MM.1S (cell line): ENCODE data around the gene TMEM198.

Source experiments
- DNase-seq: peaks from one replicate; pipeline ENCODE4 v3.0.0-alpha.2; 2015
- H2AFZ ChIP-seq: fragments of 300-600 bp; sonication (generic); 2 replicates; pipeline ENCODE4 v1.6.0; 2016; ENCODE audit warnings: antibody characterized with exemption, low read length
- H3F3A ChIP-seq: fragments of 300-600 bp; sonication (generic); 2 replicates; pipeline ENCODE4 v1.6.1; 2016; ENCODE audit warnings: mild to moderate bottlenecking, antibody characterized with exemption, low read length, moderate library complexity, mixed read lengths; ENCODE audit not compliant: insufficient read depth
- H3K27ac ChIP-seq: fragments of 300-600 bp; sonication (generic); 2 replicates; pipeline ENCODE4 v1.5.1; 2016; ENCODE audit warnings: mild to moderate bottlenecking, low read length
- H3K27me3 ChIP-seq: fragments of 300-600 bp; sonication (generic); replicated peaks from 2 replicates; pipeline ENCODE4 v1.6.0; 2016; ENCODE audit warnings: low read length; ENCODE audit not compliant: insufficient read depth
- H3K36me3 ChIP-seq: fragments of 300-600 bp; sonication (generic); replicated peaks from 2 replicates; pipeline ENCODE4 v1.6.1; 2016; ENCODE audit warnings: mild to moderate bottlenecking, low read length, mixed read lengths; ENCODE audit not compliant: insufficient read depth
- H3K4me1 ChIP-seq: fragments of 300-600 bp; sonication (generic); 2 replicates; pipeline ENCODE4 v1.6.1; 2016; ENCODE audit warnings: low read length, mixed read lengths
- H3K4me2 ChIP-seq: fragments of 300-600 bp; sonication (generic); 2 replicates; pipeline ENCODE4 v1.6.0; 2016; ENCODE audit warnings: low read depth, low read length
- H3K4me3 ChIP-seq: fragments of 300-600 bp; sonication (generic); 2 replicates; pipeline ENCODE4 v1.5.1; 2016; ENCODE audit warnings: low read length, mixed read lengths
- H3K79me2 ChIP-seq: fragments of 300-600 bp; sonication (generic); 2 replicates; pipeline ENCODE4 v1.6.1; 2016; ENCODE audit warnings: mixed run types, low read length, mixed read lengths
- H3K9ac ChIP-seq: fragments of 300-600 bp; sonication (generic); 2 replicates; pipeline ENCODE4 v1.6.1; 2016; ENCODE audit warnings: low read length, mixed read lengths
- H3K9me2 ChIP-seq: fragments of 300-600 bp; sonication (generic); replicated peaks from 2 replicates; pipeline ENCODE4 v1.6.1; 2016; ENCODE audit warnings: mild to moderate bottlenecking, low read length, mixed read lengths; ENCODE audit not compliant: insufficient read depth
- H3K9me3 ChIP-seq: fragments of 300-600 bp; sonication (generic); replicated peaks from 2 replicates; pipeline ENCODE4 v1.6.1; 2016; ENCODE audit warnings: mild to moderate bottlenecking, low read length, mixed read lengths; ENCODE audit not compliant: insufficient read depth
- H4K20me1 ChIP-seq: fragments of 300-600 bp; sonication (generic); 2 replicates; pipeline ENCODE4 v1.6.1; 2016; ENCODE audit warnings: mild to moderate bottlenecking, low read length, moderate library complexity, mixed read lengths; ENCODE audit not compliant: insufficient read depth
- CTCF ChIP-seq: fragments of 300-600 bp; sonication (generic); IDR thresholded peaks from 2 replicates; pipeline ENCODE4 v1.5.1; 2016; ENCODE audit warnings: antibody characterized with exemption, low read length, mixed read lengths
- EZH2 ChIP-seq: fragments of 300-600 bp; sonication (generic); optimal IDR thresholded peaks from 2 replicates; pipeline ENCODE3; 2017; ENCODE audit warnings: low read depth, mild to moderate bottlenecking, antibody characterized with exemption, low read length, mixed read lengths
- EZH2phosphoT487 ChIP-seq: fragments of 300-600 bp; sonication (generic); IDR thresholded peaks from 2 replicates; pipeline ENCODE4 v1.6.1; 2018; ENCODE audit warnings: antibody characterized with exemption, low read length

The TMEM198 gene

GRCh38 chr2:219532378-219532649, 11.5 kb upstream of the TMEM198 start:
- TF ChIP-seq CTCF, result no peak
- Histone ChIP-seq H3K4me1 (peaks cover 5% of the 10 kb centered on the region; the same call in 1 of the 2 replicates), H3K4me2 (no peak overlapping the region), H3K27me3 (peaks cover 57% of the 10 kb centered on the region), H3K9me2 (no peaks in the 10 kb centered on the region), H3K9ac (no peak overlapping the region), H3K36me3 (no peaks in the 10 kb centered on the region), H3K4me3 (no peak overlapping the region), H3K27ac (no peak overlapping the region), H3K79me2 (no peaks in the 10 kb centered on the region), H3K9me3 (no peaks in the 10 kb centered on the region), H3F3A (no peaks in the 10 kb centered on the region), H2AFZ (no peak overlapping the region), H4K20me1 (no peaks in the 10 kb centered on the region; the same call in 1 of the 2 replicates)
- DNase-seq, result no peak

- no peak for DNase-seq
- no peak overlapping the region for H3K4me3 ChIP-seq
- no peak overlapping the region for H3K4me2 ChIP-seq
- no peak overlapping the region for H2AFZ ChIP-seq
- no peaks in the 10 kb centered on the region for H3K4me1 ChIP-seq
- H4K20me1 ChIP-seq, result no peaks in the 10 kb centered on the region; the same call in 1 of the 2 replicates
- TF ChIP-seq CTCF (no peak), EZH2 (no peak), EZH2phosphoT487 (no peak)
- H3K36me3 ChIP-seq, result no peaks in the 10 kb centered on the region
- H3K9ac ChIP-seq, result no peak overlapping the region
- no peaks in the 10 kb centered on the region for H3K9me3 ChIP-seq
- H3K27me3 ChIP-seq, result peaks cover 41% of the 10 kb centered on the region
- no peaks in the 10 kb centered on the region for H3K79me2 ChIP-seq
- no peaks in the 10 kb centered on the region for H3F3A ChIP-seq
- H3K27ac ChIP-seq, result no peak overlapping the region
- H3K9me2 ChIP-seq, result no peaks in the 10 kb centered on the region
Measured at GRCh38 chr2:219533930-219534661, 9.7 kb upstream of the TMEM198 start.

DNA sequence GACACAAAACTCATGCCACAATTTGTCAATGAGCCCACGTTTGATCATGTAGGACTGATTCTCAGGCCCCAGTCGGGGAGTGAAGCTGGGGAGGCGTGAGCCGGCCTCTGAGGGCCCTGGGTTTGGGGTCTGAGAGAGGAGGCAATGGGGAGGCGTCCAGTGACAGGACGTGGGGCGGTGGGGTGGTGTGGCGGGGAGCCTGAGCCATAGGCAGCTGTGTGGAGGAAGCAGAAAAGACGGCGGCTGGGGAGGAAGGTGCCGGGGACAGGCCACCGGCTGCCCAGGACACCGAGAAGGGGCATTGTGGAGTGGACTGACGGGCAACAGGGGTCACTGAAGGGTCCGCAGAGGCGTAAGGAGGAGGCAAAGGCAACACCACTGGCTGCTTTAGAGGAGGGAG, 7.4 kb upstream of the TMEM198 start:
- Histone ChIP-seq H3K9ac (no peak overlapping the region), H3K36me3 (no peaks in the 10 kb centered on the region), H3K4me1 (no peaks in the 10 kb centered on the region), H3K27me3 (peaks cover 20% of the 10 kb centered on the region), H3K4me2 (no peak overlapping the region), H2AFZ (no peak overlapping the region), H3F3A (no peaks in the 10 kb centered on the region), H3K79me2 (peaks cover 6% of the 10 kb centered on the region), H3K9me2 (no peaks in the 10 kb centered on the region), H4K20me1 (no peaks in the 10 kb centered on the region; the same call in 1 of the 2 replicates), H3K27ac (no peak overlapping the region), H3K4me3 (no peak overlapping the region), H3K9me3 (no peaks in the 10 kb centered on the region)
- no peak for DNase-seq
- TF ChIP-seq CTCF (no peak), EZH2phosphoT487 (no peak), EZH2 (no peak)
